Measurements from ENCODE around the gene CENPP. TPM values are rescaled to one million over a fixed set of nuclear protein-coding genes. Genes with fewer than 3 reads are reported as not detected.

CENPP gene
- total RNA-seq, 2 donors from 2014 or later, result 1.1 to 1.2 TPM

DNA sequence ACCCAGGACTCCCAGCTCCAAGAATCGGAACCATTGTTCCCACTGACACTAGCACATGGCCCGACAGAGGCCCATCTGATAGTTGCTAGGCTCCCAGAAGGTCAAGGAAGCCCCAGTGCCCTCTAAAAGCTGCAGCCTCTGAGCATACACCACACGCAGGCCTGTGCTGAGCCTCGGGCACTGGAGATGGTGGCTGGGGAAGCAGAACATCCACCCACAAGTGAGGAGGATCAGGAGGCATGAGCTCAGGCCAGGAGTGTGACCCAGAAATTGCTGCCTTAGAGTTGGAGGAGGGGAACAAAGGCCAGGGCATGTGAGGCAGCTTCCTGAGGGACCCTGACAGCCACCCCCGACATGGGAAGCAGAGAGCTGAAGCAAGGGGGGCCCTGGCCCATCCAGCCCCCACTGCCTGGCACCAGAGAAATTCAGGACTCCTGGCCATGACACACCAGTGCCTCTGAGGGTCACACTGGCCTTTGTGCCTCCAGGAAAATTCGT is 322.8 kb downstream of the CENPP start:
- peak; percentile 43 for DNase-seq (ENCODE audit: low spot score)
- Histone ChIP-seq H3K27me3 (no peaks in the 10 kb centered on the region), H3K36me3 (peaks cover 63% of the 10 kb centered on the region), H3K27ac (no peak overlapping the region), H3K9me3 (no peaks in the 10 kb centered on the region), H3K4me3 (no peak overlapping the region), H3K4me1 (peaks cover 0 to 16% of the 10 kb centered on the region in 2 donors)
- TF ChIP-seq, protein P1, sequence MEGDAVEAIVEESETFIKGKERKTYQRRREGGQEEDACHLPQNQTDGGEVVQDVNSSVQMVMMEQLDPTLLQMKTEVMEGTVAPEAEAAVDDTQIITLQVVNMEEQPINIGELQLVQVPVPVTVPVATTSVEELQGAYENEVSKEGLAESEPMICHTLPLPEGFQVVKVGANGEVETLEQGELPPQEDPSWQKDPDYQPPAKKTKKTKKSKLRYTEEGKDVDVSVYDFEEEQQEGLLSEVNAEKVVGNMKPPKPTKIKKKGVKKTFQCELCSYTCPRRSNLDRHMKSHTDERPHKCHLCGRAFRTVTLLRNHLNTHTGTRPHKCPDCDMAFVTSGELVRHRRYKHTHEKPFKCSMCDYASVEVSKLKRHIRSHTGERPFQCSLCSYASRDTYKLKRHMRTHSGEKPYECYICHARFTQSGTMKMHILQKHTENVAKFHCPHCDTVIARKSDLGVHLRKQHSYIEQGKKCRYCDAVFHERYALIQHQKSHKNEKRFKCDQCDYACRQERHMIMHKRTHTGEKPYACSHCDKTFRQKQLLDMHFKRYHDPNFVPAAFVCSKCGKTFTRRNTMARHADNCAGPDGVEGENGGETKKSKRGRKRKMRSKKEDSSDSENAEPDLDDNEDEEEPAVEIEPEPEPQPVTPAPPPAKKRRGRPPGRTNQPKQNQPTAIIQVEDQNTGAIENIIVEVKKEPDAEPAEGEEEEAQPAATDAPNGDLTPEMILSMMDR (IDR thresholded peaks at IDR 0.05), result no peak

DNA sequence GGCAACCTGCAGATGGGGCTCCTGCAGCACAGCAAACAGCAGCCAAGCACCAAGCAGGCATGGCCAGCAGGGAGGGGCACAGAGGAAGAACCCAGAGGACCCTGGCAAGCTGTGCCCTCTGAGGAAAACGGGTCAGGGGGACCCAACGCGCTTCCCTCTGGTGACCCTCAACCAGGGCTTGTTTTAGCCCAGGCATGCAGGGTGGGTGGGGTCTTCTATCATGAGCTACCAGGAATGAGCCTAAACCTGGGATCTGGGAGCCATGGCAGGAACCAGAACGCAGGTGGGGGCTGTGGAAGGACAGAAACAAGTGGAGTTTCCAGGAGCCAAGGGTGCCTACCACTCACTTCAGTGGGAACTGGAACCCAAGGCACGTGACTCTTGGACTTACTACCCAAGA is 323.3 kb downstream of the CENPP start:
- Histone ChIP-seq H3K27ac (no peak overlapping the region), H3K36me3 (peaks cover 58% of the 10 kb centered on the region), H3K4me3 (no peak overlapping the region), H3K27me3 (no peaks in the 10 kb centered on the region), H3K9me3 (no peaks in the 10 kb centered on the region), H3K4me1 (peaks cover 0 to 20% of the 10 kb centered on the region in 2 donors)
- DNase-seq (ENCODE audit: low spot score), result peak; percentile 32
- TF ChIP-seq, protein P1 (IDR thresholded peaks at IDR 0.05), result no peak

DNA sequence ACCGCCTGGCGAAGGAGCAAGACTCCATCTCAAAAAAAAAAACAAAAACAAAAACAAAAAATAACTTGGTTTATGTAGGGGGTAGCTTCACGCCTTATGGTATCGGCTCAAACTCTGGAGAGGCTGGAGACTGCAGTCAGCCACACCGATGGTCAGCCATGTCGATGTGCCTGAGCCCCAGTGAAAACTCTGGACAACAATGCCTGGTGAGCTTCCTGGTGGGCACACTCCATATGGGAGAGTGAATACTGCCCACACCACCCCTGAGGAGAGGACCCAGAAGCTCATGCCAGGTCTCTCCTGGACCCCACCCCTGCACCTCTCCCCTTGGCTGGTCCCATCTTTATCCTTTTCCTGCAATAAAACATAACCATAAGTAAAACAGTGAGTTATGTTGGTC is 324.5 kb downstream of the CENPP start:
- peaks cover 46% of the 10 kb centered on the region for H3K36me3 ChIP-seq
- no peak for DNase-seq (ENCODE audit: low spot score)

DNA sequence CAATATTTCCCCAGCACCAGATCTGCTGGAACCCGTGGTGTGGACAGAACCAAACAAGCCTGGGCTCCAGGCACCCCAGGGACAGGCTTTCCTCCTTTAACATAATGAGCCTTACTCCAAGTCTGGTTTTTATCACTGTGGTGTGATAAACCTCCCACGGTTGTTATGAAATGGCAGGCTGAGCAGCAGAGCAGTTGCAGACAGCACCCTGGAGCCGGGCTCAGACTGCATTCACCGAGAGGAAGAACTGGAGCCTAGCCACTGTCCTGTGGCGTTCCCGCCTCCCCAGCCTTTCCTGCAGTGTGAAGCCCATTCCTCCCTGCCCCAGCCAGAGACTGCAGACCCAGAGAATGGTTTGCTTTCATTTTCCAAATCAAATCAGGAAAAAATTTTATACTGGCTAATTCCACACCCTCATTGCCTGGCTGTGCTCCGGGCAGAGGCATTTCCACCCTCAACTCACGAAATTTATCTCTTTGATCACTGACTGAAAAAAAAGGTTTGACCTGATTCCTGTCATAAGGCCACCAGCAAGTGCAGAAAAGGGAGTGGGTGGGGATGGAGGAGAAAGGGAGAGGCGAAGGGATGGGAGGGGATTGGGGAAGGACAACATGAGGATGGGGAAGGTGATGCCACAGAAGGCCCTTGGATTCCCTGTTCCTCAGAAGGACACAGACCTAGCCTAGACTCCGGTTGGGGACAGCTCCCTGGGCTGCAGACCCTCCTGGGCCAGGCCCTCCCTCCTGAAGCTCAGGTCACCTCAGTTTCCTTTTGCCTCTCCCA is 325.3 kb downstream of the CENPP start:
- Histone ChIP-seq H3K36me3 (peaks cover 45% of the 10 kb centered on the region), H3K4me1 (peaks cover 0 to 34% of the 10 kb centered on the region in 2 donors), H3K27me3 (no peaks in the 10 kb centered on the region), H3K4me3 (no peak overlapping the region), H3K9me3 (no peaks in the 10 kb centered on the region), H3K27ac (peak overlapping the region; percentile 37 to 41)
- TF ChIP-seq, protein P1 (IDR thresholded peaks at IDR 0.05), result no peak
- no peak for DNase-seq (ENCODE audit: low spot score)

More for the DNA sequence above, 324.5 kb downstream of the CENPP start:
- H3K27me3 ChIP-seq, result no peaks in the 10 kb centered on the region
- H3K9me3 ChIP-seq, result no peaks in the 10 kb centered on the region
- H3K27ac ChIP-seq, result peak overlapping the region in 1 of 2 donors; percentile 41
- TF ChIP-seq, protein P1 (IDR thresholded peaks at IDR 0.05), result no peak
- no peak overlapping the region for H3K4me3 ChIP-seq
- H3K4me1 ChIP-seq, result peaks cover 0 to 32% of the 10 kb centered on the region in 2 donors

DNA sequence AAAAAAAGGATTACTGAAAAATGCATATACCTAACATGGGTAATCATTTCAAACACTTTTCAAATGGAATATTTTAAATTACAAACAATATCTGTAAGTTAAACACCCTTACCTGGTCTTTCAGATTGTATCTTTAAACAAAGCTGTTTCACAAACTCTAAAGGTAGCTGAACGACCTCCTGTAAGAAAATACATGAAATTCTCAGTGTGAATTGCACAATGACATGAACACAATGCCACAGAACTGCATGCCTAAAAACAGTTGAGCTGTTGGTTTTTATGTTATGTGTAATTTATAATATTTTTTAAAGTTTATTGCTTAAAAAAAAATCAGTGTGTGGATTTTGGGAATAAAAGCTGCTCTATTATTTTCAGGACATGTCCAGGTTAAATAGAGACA is 326.7 kb downstream of the CENPP start:
- H3K27me3 ChIP-seq, result no peaks in the 10 kb centered on the region
- DNase-seq (ENCODE audit: low spot score), result no peak
- H3K4me3 ChIP-seq, result no peak overlapping the region
- no peak overlapping the region for H3K27ac ChIP-seq
- TF ChIP-seq, protein P1 (IDR thresholded peaks at IDR 0.05), result no peak
- peaks cover 37% of the 10 kb centered on the region for H3K36me3 ChIP-seq
- no peaks in the 10 kb centered on the region for H3K9me3 ChIP-seq
- H3K4me1 ChIP-seq, result peaks cover 0 to 34% of the 10 kb centered on the region in 2 donors

All from right atrium auricular region (tissue), 2 donors.